ENCODE results near the gene ATP11A.

The ATP11A gene

GRCh38 chr13:112689303-112690245, at the start of gene ATP11A:
ATP11A (plus strand) TSS chr13:112690038; CDS start chr13:112690417, 379 bp downstream.
- FAIRE-seq (peak; percentile 76), DNase-seq (ENCODE audit: extremely low spot score, insufficient read length, low read depth) (peak; percentile 90)

- no peak for DNase-seq (ENCODE audit: extremely low spot score, insufficient read length, low read depth)
- FAIRE-seq: no peak
These were observed 48.3 kb upstream of the ATP11A start for GRCh38 chr13:112641456-112642089.

- DNase-seq (ENCODE audit: extremely low spot score, insufficient read length, low read depth): no peak
- FAIRE-seq: no peak
These were observed 47.8 kb upstream of the ATP11A start for GRCh38 chr13:112642090-112642460.

- DNase-seq (ENCODE audit: extremely low spot score, insufficient read length, low read depth): no peak
- FAIRE-seq: no peak
These were observed 45.9 kb upstream of the ATP11A start for GRCh38 chr13:112643759-112644459.

- no peak for FAIRE-seq
- no peak for DNase-seq (ENCODE audit: extremely low spot score, insufficient read length, low read depth)
These were observed 44.4 kb upstream of the ATP11A start for GRCh38 chr13:112645327-112645914.

GRCh38 chr13:112647256-112647655, 42.6 kb upstream of the ATP11A start:
- no peak for DNase-seq (ENCODE audit: extremely low spot score, insufficient read length, low read depth)
- no peak for FAIRE-seq

- FAIRE-seq: no peak
- no peak for DNase-seq (ENCODE audit: extremely low spot score, insufficient read length, low read depth)
These were observed 41.7 kb upstream of the ATP11A start for GRCh38 chr13:112648101-112648500.

GRCh38 chr13:112648966-112649690, 40.7 kb upstream of the ATP11A start:
- DNase-seq (ENCODE audit: extremely low spot score, insufficient read length, low read depth) (no peak), FAIRE-seq (no peak)

GRCh38 chr13:112651311-112651710, 38.5 kb upstream of the ATP11A start:
- FAIRE-seq: no peak
- DNase-seq (ENCODE audit: extremely low spot score, insufficient read length, low read depth): no peak

- no peak for DNase-seq (ENCODE audit: extremely low spot score, insufficient read length, low read depth)
- FAIRE-seq: no peak
These were observed 37.9 kb upstream of the ATP11A start for GRCh38 chr13:112651750-112652511.

- no peak for FAIRE-seq
These were observed 37.2 kb upstream of the ATP11A start for GRCh38 chr13:112652512-112653070.

GRCh38 chr13:112653071-112653470, 36.8 kb upstream of the ATP11A start:
- no peak for DNase-seq (ENCODE audit: extremely low spot score, insufficient read length, low read depth)
- no peak for FAIRE-seq

More at GRCh38 chr13:112652512-112653070, 37.2 kb upstream of the ATP11A start:
- DNase-seq (ENCODE audit: extremely low spot score, insufficient read length, low read depth): no peak

GRCh38 chr13:112655913-112656312, 33.9 kb upstream of the ATP11A start:
- DNase-seq (ENCODE audit: extremely low spot score, insufficient read length, low read depth) (no peak), FAIRE-seq (no peak)

- FAIRE-seq (no peak), DNase-seq (ENCODE audit: extremely low spot score, insufficient read length, low read depth) (no peak)
These were observed 31.9 kb upstream of the ATP11A start for GRCh38 chr13:112657850-112658445.

- DNase-seq (ENCODE audit: extremely low spot score, insufficient read length, low read depth): no peak
- no peak for FAIRE-seq
These were observed 31.0 kb upstream of the ATP11A start for GRCh38 chr13:112658808-112659207.

GRCh38 chr13:112661291-112661690, 28.5 kb upstream of the ATP11A start:
- DNase-seq (ENCODE audit: extremely low spot score, insufficient read length, low read depth): no peak
- no peak for FAIRE-seq

GRCh38 chr13:112664501-112665203, 25.2 kb upstream of the ATP11A start:
- DNase-seq (ENCODE audit: extremely low spot score, insufficient read length, low read depth) (no peak), FAIRE-seq (no peak)

GRCh38 chr13:112668924-112669323, 20.9 kb upstream of the ATP11A start:
- no peak for FAIRE-seq

More at GRCh38 chr13:112668924-112669323, 20.9 kb upstream of the ATP11A start:
- DNase-seq (ENCODE audit: extremely low spot score, insufficient read length, low read depth): no peak

Data from GM18507 (cell line).